A549 (cell line): ENCODE data around the gene PLCB2.

Source experiments
- CTCF ChIP-seq: fragments of >200 bp; sonication (Bioruptor Twin); formaldehyde crosslinking; IDR thresholded peaks from 3 replicates; pipeline ENCODE4 v1.5.1; 2016
- ELK1 ChIP-seq: fragments of 150-350 bp; IDR thresholded peaks from 2 replicates; pipeline ENCODE4 v1.6.1; 2014; ENCODE audit warnings: low read depth, mild to moderate bottlenecking, low read length
- POLR2A ChIP-seq: IDR thresholded peaks from 2 replicates; pipeline ENCODE4 v1.6.1; 2012; ENCODE audit warnings: mild to moderate bottlenecking, low read length
- REST ChIP-seq: fragments of 200-600 bp; sonication (generic); IDR thresholded peaks from 2 replicates; pipeline ENCODE4 v1.6.1; 2016; ENCODE audit warnings: antibody characterized with exemption, mild to moderate bottlenecking, moderate library complexity
- USF2 ChIP-seq: fragments of 450-650 bp; IDR thresholded peaks from 2 replicates; pipeline ENCODE4 v1.6.1; 2014; ENCODE audit warnings: antibody characterized with exemption

- TF ChIP-seq ELK1 (no peak), POLR2A (no peak), CTCF (no peak), REST (no peak), USF2 (no peak)
These were observed 7.1 kb upstream of the PLCB2 start for GRCh38 chr15:40314723-40315276.
